ENCODE results near the gene MLST8.

The MLST8 gene

DNA sequence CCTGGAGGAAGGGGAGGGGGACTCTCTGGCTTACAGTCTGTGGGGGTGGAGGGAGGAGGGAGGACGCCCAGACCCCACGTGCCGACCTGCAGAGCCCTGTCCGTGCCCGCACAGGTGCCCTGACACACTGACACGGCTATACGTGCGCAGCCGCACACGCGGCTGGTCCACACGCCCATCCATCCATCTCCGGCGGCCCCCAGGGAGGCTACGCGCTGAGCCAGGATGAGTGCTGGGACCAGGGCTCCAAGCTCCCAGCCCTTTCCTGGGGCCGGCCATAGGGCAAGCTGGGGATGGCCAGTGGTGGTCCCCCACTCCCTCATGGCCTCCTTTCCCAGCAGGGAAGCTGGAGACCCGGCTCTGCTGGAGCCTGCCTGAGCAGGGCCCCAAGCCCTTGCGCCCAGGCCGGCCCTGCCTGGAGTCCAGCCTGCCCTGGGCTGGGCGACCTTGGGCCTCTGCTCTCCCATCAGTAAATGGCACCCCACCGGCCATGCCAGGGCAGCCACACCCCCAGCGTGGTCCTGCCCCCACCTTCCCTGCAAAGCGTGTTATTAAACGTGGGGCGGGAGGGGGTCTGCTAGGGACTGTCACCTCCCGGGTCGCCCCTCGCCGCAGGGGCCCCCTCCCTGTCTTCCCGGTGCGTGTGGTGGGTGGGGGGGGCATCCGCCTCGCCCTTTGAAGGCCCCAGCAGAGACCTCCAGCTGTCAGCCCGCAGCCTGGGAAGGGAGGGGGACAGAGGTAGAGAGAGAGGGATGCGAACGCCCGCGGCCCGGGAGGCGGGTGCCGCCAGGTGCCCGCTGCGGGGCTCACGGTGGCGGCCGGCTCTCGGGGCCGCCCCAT, 9.7 kb upstream of the MLST8 start:
- DNase-seq (ENCODE audit: low read depth in 2 of 2): no peak
- TF ChIP-seq, protein P1, sequence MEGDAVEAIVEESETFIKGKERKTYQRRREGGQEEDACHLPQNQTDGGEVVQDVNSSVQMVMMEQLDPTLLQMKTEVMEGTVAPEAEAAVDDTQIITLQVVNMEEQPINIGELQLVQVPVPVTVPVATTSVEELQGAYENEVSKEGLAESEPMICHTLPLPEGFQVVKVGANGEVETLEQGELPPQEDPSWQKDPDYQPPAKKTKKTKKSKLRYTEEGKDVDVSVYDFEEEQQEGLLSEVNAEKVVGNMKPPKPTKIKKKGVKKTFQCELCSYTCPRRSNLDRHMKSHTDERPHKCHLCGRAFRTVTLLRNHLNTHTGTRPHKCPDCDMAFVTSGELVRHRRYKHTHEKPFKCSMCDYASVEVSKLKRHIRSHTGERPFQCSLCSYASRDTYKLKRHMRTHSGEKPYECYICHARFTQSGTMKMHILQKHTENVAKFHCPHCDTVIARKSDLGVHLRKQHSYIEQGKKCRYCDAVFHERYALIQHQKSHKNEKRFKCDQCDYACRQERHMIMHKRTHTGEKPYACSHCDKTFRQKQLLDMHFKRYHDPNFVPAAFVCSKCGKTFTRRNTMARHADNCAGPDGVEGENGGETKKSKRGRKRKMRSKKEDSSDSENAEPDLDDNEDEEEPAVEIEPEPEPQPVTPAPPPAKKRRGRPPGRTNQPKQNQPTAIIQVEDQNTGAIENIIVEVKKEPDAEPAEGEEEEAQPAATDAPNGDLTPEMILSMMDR (IDR thresholded peaks at IDR 0.05; ENCODE audit: low read depth, low read length): no peak

GRCh38 chr16:2196162-2196980, 8.9 kb upstream of the MLST8 start, which contains the start of gene CASKIN1:
Gene CASKIN1 (minus strand): TSS chr16:2196605. CDS start chr16:2196432, 173 bp downstream.
- TF ChIP-seq, protein P1 (IDR thresholded peaks at IDR 0.05; ENCODE audit: low read depth, low read length): no peak
- H3K4me3 ChIP-seq (replicated peaks in 1 of 2; ENCODE audit: low read depth in 2 of 2, low read length in 2 of 2): peak within 1 kb of the TSS in 1 of 2 donors; percentile 28
- DNase-seq (ENCODE audit: low read depth in 2 of 2): no peak

More for the DNA sequence above, 9.7 kb upstream of the MLST8 start:
- H3K4me3 ChIP-seq (replicated peaks in 1 of 2; ENCODE audit: low read depth in 2 of 2, low read length in 2 of 2): no peak overlapping the region

GRCh38 chr16:2196981-2197511, 8.2 kb upstream of the MLST8 start:
- TF ChIP-seq, protein P1 (IDR thresholded peaks at IDR 0.05; ENCODE audit: low read depth, low read length): no peak
- H3K4me3 ChIP-seq (replicated peaks in 1 of 2; ENCODE audit: low read depth in 2 of 2, low read length in 2 of 2): no peak overlapping the region
- no peak for DNase-seq (ENCODE audit: low read depth in 2 of 2)

DNA sequence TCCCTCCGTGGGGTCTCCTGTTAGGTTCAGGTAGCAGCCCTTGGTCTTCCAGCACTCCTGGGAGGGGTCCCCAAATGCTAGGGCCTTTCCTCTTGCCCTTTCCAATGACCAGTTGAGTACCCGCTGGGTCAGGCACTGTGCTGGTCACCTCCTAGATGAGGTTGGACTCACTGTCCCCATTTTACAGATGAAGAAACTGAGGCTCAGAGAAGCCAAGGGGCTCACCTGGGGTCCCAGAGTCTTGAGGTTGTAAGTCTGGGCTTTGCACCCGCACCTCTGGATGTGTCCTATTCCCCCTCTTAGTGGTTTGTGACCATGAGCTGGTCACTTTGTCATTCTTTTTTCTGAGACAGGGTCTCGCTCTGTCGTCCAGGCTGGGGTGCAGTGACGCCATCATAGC, 7.5 kb upstream of the MLST8 start:
- no peak for DNase-seq (ENCODE audit: low read depth in 2 of 2)
- TF ChIP-seq, protein P1 (IDR thresholded peaks at IDR 0.05; ENCODE audit: low read depth, low read length): no peak
- no peak overlapping the region for H3K4me3 ChIP-seq (replicated peaks in 1 of 2; ENCODE audit: low read depth in 2 of 2, low read length in 2 of 2)

GRCh38 chr16:2198283-2198682, 7.0 kb upstream of the MLST8 start:
- H3K4me3 ChIP-seq (replicated peaks in 1 of 2; ENCODE audit: low read depth in 2 of 2, low read length in 2 of 2): no peak overlapping the region
- TF ChIP-seq, protein P1 (IDR thresholded peaks at IDR 0.05; ENCODE audit: low read depth, low read length): no peak
- DNase-seq (ENCODE audit: low read depth in 2 of 2): no peak

- TF ChIP-seq, protein P1 (IDR thresholded peaks at IDR 0.05; ENCODE audit: low read depth, low read length): no peak
- no peak overlapping the region for H3K4me3 ChIP-seq (replicated peaks in 1 of 2; ENCODE audit: low read depth in 2 of 2, low read length in 2 of 2)
- DNase-seq (ENCODE audit: low read depth in 2 of 2): no peak
Observed at GRCh38 chr16:2199095-2199494, 6.2 kb upstream of the MLST8 start.
